Liver (tissue), 3 donors: Measurements from ENCODE around the gene HCRTR1.

Source experiments
- JUND ChIP-seq, 2 donors: IDR thresholded peaks; 2 replicates each; pipeline ENCODE4 v1.6.1; 2016; ENCODE audit warnings: antibody characterized with exemption in 2 of 2
- RAD21 ChIP-seq, 2 donors: IDR thresholded peaks; 2 replicates each; pipeline ENCODE4 v1.6.1; 2016; ENCODE audit warnings: antibody characterized with exemption in 2 of 2, mild to moderate bottlenecking in 2 of 2
- SP1 ChIP-seq: IDR thresholded peaks from 2 replicates; pipeline ENCODE4 v1.6.1; 2018; ENCODE audit warnings: antibody characterized with exemption, mild to moderate bottlenecking
- YY1 ChIP-seq: IDR thresholded peaks from 2 replicates; pipeline ENCODE4 v1.6.1; 2016; ENCODE audit warnings: antibody characterized with exemption, mild to moderate bottlenecking
- TF ChIP-seq, protein P1 (sequence below): IDR thresholded peaks from 2 replicates; pipeline ENCODE4 v1.6.1; 2016; ENCODE audit warnings: antibody characterized with exemption
- TF ChIP-seq, protein P2 (sequence below): fragments of 150-350 bp; IDR thresholded peaks from 2 replicates; pipeline ENCODE4 v1.5.1; 2017; ENCODE audit warnings: improper control_type of control experiment, low read depth, low read length; ENCODE audit not compliant: missing input control
- TF ChIP-seq, protein P3 (sequence below): IDR thresholded peaks from 2 replicates; pipeline ENCODE4 v1.6.1; 2016; ENCODE audit warnings: antibody characterized with exemption, mild to moderate bottlenecking
- donor health status: healthy.
- donor health status: healthy.

DNA sequence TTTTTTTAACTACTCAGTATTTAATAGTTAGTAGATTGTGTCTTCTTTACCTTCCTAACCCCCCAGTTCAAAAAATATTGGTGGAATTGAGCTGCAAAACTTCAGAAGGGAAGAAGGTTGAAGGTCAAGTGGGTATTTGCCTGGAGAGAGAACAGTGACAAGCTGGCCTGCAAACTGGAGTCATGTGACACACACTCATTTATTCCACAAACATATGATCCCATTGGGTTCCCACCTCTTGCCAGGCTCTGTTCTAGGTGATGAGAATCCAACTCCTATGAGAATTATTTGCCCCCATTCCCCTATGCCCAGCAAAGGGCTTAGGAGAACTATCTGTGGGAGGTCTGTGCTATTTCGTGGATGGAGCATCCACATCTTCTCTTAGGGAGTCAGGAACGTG is 30.7 kb downstream of the HCRTR1 start:
- TF ChIP-seq, protein P1, sequence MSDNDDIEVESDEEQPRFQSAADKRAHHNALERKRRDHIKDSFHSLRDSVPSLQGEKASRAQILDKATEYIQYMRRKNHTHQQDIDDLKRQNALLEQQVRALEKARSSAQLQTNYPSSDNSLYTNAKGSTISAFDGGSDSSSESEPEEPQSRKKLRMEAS: no peak
- TF ChIP-seq, protein P2, sequence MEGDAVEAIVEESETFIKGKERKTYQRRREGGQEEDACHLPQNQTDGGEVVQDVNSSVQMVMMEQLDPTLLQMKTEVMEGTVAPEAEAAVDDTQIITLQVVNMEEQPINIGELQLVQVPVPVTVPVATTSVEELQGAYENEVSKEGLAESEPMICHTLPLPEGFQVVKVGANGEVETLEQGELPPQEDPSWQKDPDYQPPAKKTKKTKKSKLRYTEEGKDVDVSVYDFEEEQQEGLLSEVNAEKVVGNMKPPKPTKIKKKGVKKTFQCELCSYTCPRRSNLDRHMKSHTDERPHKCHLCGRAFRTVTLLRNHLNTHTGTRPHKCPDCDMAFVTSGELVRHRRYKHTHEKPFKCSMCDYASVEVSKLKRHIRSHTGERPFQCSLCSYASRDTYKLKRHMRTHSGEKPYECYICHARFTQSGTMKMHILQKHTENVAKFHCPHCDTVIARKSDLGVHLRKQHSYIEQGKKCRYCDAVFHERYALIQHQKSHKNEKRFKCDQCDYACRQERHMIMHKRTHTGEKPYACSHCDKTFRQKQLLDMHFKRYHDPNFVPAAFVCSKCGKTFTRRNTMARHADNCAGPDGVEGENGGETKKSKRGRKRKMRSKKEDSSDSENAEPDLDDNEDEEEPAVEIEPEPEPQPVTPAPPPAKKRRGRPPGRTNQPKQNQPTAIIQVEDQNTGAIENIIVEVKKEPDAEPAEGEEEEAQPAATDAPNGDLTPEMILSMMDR: no peak
- TF ChIP-seq YY1 (no peak), JUND (IDR thresholded peaks at IDR 0.05) (no peak), RAD21 (IDR thresholded peaks at IDR 0.05) (no peak), SP1 (no peak)
- TF ChIP-seq, protein P3, sequence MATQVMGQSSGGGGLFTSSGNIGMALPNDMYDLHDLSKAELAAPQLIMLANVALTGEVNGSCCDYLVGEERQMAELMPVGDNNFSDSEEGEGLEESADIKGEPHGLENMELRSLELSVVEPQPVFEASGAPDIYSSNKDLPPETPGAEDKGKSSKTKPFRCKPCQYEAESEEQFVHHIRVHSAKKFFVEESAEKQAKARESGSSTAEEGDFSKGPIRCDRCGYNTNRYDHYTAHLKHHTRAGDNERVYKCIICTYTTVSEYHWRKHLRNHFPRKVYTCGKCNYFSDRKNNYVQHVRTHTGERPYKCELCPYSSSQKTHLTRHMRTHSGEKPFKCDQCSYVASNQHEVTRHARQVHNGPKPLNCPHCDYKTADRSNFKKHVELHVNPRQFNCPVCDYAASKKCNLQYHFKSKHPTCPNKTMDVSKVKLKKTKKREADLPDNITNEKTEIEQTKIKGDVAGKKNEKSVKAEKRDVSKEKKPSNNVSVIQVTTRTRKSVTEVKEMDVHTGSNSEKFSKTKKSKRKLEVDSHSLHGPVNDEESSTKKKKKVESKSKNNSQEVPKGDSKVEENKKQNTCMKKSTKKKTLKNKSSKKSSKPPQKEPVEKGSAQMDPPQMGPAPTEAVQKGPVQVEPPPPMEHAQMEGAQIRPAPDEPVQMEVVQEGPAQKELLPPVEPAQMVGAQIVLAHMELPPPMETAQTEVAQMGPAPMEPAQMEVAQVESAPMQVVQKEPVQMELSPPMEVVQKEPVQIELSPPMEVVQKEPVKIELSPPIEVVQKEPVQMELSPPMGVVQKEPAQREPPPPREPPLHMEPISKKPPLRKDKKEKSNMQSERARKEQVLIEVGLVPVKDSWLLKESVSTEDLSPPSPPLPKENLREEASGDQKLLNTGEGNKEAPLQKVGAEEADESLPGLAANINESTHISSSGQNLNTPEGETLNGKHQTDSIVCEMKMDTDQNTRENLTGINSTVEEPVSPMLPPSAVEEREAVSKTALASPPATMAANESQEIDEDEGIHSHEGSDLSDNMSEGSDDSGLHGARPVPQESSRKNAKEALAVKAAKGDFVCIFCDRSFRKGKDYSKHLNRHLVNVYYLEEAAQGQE: no peak
